ENCODE data around the gene NABP1. TPM values are rescaled to one million over a fixed set of nuclear protein-coding genes. Genes with fewer than 3 reads are reported as not detected.
A peak's percentile ranks its signal among the peaks of the same experiment; 100 is the strongest.

NABP1 gene
- total and polyA plus RNA-seq, 10 of the 15 experiments (the other 5 are each of a cell fraction or from before 2014, with no cell fraction given) = 22.9 to 65.7 (median 39.9) TPM

DNA sequence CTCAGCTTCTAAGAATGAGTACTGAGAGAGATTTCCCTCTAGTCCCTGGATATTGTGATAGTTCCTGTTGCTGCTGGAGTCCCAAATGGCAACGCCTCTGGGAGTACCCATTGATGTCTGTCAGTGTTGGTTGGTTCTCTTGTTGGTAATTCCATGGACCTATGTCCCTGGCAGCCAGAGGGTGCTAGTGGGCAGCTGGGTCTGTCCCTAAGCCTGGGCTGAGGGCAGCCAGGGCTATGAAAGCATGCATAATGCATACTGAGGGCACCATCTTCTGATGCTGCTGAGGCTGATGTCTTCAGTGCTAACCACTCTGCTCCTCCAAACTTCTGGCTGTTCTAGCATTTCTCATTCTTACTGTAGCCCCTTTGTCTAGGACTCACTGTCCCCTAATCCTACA lies 35.9 kb downstream of the NABP1 start:
- DNase-seq (ENCODE audit: low read depth, low spot score) (no peak), FAIRE-seq (no peak)
- intact Hi-C loops (cut with micrococcal nuclease; ENCODE audit: unreplicated experiment) = no loop called here

More for the DNA sequence above, 35.9 kb downstream of the NABP1 start:
- in situ Hi-C loops (cut with MboI) = no loop called here
- peak; percentile 86 for ATAC-seq
- Histone ChIP-seq H3K79me2 (ENCODE audit: control insufficient read depth, insufficient read depth, low read length) (no peaks in the 10 kb centered on the region), H3K36me3 (ENCODE audit: control insufficient read depth in 2 of 2, insufficient read depth in 2 of 2, low read length in 1 of 2) (no peaks in the 10 kb centered on the region), H3K4me3 (no peak overlapping the region), H4K20me1 (ENCODE audit: control insufficient read depth, insufficient read depth) (no peaks in the 10 kb centered on the region), H3K27me3 (replicated peaks in 1 of 2; ENCODE audit: control insufficient read depth in 2 of 2, insufficient read depth in 2 of 2, low read length in 1 of 2) (no peaks in the 10 kb centered on the region), H3K27ac (ENCODE audit: control insufficient read depth, insufficient read depth) (no peak overlapping the region), H3K9me3 (replicated peaks; ENCODE audit: control insufficient read depth, insufficient read depth, low read length) (no peaks in the 10 kb centered on the region), H2AFZ (ENCODE audit: control insufficient read depth, low read depth, low read length) (no peak overlapping the region), H3K4me2 (ENCODE audit: control insufficient read depth, insufficient read depth) (no peak overlapping the region), H3K4me1 (ENCODE audit: control insufficient read depth, insufficient read depth, low read length) (no peaks in the 10 kb centered on the region), H3K9ac (ENCODE audit: control insufficient read depth, insufficient read depth, low read length) (no peak overlapping the region)
- TF ChIP-seq, protein P1, sequence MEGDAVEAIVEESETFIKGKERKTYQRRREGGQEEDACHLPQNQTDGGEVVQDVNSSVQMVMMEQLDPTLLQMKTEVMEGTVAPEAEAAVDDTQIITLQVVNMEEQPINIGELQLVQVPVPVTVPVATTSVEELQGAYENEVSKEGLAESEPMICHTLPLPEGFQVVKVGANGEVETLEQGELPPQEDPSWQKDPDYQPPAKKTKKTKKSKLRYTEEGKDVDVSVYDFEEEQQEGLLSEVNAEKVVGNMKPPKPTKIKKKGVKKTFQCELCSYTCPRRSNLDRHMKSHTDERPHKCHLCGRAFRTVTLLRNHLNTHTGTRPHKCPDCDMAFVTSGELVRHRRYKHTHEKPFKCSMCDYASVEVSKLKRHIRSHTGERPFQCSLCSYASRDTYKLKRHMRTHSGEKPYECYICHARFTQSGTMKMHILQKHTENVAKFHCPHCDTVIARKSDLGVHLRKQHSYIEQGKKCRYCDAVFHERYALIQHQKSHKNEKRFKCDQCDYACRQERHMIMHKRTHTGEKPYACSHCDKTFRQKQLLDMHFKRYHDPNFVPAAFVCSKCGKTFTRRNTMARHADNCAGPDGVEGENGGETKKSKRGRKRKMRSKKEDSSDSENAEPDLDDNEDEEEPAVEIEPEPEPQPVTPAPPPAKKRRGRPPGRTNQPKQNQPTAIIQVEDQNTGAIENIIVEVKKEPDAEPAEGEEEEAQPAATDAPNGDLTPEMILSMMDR (IDR thresholded peaks at IDR 0.05 in 2 of 3, conservative IDR thresholded peaks at IDR 0.05 in 1 of 3; ENCODE audit: control insufficient read depth in 2 of 3, extremely low read depth in 1 of 3, insufficient read depth in 1 of 3, low read depth in 3 of 3, low read length in 3 of 3) = peak; percentile 5 to 34 (median 18); a peak in 3 of 6 replicates
- TF ChIP-seq POU2F2 (IDR thresholded peaks at IDR 0.05; ENCODE audit: borderline replicate concordance, low read depth, low read length) = peak; percentile 40; the same call in 1 of the 3 replicates
- TF ChIP-seq TARDBP (IDR thresholded peaks at IDR 0.05; ENCODE audit: borderline replicate concordance) = no peak
- TF ChIP-seq, protein P2, sequence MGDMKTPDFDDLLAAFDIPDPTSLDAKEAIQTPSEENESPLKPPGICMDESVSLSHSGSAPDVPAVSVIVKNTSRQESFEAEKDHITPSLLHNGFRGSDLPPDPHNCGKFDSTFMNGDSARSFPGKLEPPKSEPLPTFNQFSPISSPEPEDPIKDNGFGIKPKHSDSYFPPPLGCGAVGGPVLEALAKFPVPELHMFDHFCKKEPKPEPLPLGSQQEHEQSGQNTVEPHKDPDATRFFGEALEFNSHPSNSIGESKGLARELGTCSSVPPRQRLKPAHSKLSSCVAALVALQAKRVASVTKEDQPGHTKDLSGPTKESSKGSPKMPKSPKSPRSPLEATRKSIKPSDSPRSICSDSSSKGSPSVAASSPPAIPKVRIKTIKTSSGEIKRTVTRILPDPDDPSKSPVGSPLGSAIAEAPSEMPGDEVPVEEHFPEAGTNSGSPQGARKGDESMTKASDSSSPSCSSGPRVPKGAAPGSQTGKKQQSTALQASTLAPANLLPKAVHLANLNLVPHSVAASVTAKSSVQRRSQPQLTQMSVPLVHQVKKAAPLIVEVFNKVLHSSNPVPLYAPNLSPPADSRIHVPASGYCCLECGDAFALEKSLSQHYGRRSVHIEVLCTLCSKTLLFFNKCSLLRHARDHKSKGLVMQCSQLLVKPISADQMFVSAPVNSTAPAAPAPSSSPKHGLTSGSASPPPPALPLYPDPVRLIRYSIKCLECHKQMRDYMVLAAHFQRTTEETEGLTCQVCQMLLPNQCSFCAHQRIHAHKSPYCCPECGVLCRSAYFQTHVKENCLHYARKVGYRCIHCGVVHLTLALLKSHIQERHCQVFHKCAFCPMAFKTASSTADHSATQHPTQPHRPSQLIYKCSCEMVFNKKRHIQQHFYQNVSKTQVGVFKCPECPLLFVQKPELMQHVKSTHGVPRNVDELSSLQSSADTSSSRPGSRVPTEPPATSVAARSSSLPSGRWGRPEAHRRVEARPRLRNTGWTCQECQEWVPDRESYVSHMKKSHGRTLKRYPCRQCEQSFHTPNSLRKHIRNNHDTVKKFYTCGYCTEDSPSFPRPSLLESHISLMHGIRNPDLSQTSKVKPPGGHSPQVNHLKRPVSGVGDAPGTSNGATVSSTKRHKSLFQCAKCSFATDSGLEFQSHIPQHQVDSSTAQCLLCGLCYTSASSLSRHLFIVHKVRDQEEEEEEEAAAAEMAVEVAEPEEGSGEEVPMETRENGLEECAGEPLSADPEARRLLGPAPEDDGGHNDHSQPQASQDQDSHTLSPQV (IDR thresholded peaks at IDR 0.05) = no peak
- TF ChIP-seq NRF1 (conservative IDR thresholded peaks at IDR 0.05; ENCODE audit: low read depth, low read length) = no peak
- TF ChIP-seq SMAD5 (IDR thresholded peaks at IDR 0.05; ENCODE audit: low read depth) = no peak
- WGBS (ENCODE audit: insufficient coverage, insufficient replicate concordance, low lambda C conversion rate, missing lambda C conversion rate) = 95% methylated on average over 1 of the region's 1 CpG
- ChIA-PET RAD21 (ENCODE audit: unreplicated experiment) (no interaction called here), CTCF (interaction anchor here (2.5 kb wide), 1 partner anchor 18 kb away, joined by 8 read pairs; no protein-coding TSS in a partner anchor), SMC1A (ENCODE audit: uncharacterized antibody, unreplicated experiment) (no interaction called here), POLR2A (no interaction called here)
- BruUV-seq (replicated peaks) = no TSS peak
